Dedifferentiated amniotic fluid mesenchymal stem cell (primary cell): Measurements from ENCODE around the gene KCNQ2.

ENCODE experiments used
- DNase-seq: peaks from one replicate; pipeline ENCODE4 v3.0.0-alpha.2; 2016; ENCODE audit errors: extremely low spot score

The KCNQ2 gene

GRCh38 chr20:63454731-63455567, 17.5 kb downstream of the KCNQ2 start:
- no peak for DNase-seq

- no peak for DNase-seq
Observed at GRCh38 chr20:63452821-63453523, 19.5 kb downstream of the KCNQ2 start.

- no peak for DNase-seq
Observed at GRCh38 chr20:63452341-63452740, 20.1 kb downstream of the KCNQ2 start.

- no peak for DNase-seq
Observed at GRCh38 chr20:63451821-63452220, 20.6 kb downstream of the KCNQ2 start.

- no peak for DNase-seq
Observed at GRCh38 chr20:63449796-63450730, 22.4 kb downstream of the KCNQ2 start.

DNA sequence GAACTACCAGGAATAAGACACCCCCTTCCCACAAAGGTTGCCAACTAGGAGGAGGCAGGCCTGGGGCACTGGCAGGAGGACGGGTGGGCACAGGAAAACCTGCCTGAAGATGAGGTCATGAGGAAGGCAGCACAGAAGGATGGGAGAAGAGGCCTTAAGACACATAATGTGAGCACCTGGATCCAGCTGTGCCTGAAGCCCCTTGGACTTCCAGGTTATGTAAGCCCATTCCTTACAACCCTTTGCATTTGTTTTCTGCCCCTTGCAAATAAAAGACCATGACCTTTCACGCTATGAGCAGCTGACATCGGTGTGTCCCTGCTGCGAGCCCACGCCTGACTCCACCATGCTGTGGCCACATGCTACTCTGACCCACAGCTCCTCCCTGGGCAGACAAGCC, 23.4 kb downstream of the KCNQ2 start:
- DNase-seq, result no peak

DNA sequence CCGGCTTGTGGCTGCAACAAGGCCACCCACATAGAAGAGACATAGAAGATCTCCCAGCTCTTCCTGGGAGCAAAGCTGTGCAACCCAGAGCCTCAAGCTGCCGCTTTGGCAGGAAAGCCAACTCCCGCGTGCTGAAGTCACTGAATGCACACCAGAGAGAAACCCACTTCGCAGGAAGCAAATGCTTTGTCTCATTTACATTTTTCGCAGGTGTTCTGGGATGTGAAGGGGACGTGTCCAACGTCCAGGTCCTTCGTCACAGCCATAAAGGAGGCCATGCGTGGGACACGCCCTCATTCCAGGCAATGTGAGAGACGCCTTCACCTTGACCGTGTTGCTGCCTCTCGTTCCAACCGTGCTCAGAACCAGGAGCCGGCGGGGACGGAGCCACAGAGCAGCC, 24.4 kb downstream of the KCNQ2 start:
- no peak for DNase-seq

GRCh38 chr20:63447320-63447719, 25.1 kb downstream of the KCNQ2 start:
- no peak for DNase-seq

GRCh38 chr20:63446216-63447024, 26.0 kb downstream of the KCNQ2 start:
- no peak for DNase-seq

DNA sequence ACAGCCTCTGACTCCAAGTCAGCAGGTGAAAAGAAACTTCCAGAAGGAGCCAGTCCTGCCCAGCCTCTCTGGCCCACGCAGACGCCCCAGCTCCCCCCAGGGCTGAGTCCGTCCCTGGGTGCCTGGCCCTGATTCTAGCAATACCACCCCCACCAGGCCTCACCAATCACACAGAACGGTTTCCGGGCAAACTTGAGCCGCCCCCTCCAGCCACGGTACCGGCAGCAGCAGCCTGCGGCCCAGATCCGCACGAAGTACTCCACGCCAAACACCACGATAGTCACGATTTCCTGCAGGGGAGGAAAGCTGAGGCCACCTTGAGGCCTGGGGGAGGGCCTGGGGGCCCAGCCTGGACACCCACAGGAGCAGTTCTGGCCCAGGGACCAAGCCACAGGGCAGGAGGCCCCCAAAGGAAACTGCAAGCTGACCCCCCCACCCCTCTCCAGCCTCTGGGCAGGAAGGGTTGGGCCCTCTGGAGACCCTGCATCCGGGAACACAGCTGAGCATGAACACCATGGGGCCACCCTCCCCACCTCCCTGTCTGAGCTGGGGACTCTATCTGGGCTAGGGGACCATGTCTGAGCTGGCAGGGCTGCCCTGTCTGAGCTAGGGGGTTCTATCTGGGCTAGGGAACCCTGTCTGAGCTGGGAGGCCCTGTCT, 27.2 kb downstream of the KCNQ2 start:
- no peak for DNase-seq

DNA sequence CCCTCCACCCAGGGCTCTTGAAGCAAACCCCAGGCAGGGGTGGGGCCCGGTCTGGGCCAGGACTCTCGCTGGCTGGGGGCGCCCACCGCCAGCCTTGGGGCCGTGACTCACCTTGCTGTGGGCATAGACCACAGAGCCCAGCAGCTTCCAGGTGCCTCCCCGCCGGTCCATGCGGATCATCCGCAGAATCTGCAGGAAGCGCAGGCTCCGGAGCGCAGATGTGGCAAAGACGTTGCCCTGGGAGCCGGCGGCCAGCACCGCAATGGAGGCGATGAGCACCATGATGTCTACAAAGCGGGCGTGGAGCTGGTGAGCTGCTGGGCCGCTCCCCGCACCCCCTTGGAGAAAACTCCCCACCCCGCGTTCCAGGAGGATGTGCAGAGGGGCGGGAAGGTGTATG, 27.9 kb downstream of the KCNQ2 start:
- no peak for DNase-seq

- DNase-seq, result no peak
Observed at GRCh38 chr20:63443606-63444395, 28.7 kb downstream of the KCNQ2 start.

DNA sequence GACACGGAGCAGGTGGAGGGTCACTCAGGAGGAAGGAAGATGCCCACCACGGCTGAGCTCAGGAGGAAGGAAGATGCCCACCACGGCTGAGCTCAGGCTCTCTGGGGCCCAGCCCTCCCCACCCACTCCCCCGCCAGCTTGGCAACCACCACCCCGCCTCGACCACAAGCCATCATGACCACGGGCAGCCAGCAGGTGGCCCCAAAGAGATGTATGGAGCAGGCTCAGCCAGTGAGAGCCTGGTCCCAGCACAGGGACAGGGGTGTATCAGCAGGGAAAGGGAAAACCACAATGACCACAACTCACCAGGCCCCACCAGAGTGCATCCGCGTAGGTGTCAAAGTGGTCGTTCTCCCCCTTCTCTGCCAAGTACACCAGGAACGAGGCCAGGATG, 30.4 kb downstream of the KCNQ2 start:
- no peak for DNase-seq

DNA sequence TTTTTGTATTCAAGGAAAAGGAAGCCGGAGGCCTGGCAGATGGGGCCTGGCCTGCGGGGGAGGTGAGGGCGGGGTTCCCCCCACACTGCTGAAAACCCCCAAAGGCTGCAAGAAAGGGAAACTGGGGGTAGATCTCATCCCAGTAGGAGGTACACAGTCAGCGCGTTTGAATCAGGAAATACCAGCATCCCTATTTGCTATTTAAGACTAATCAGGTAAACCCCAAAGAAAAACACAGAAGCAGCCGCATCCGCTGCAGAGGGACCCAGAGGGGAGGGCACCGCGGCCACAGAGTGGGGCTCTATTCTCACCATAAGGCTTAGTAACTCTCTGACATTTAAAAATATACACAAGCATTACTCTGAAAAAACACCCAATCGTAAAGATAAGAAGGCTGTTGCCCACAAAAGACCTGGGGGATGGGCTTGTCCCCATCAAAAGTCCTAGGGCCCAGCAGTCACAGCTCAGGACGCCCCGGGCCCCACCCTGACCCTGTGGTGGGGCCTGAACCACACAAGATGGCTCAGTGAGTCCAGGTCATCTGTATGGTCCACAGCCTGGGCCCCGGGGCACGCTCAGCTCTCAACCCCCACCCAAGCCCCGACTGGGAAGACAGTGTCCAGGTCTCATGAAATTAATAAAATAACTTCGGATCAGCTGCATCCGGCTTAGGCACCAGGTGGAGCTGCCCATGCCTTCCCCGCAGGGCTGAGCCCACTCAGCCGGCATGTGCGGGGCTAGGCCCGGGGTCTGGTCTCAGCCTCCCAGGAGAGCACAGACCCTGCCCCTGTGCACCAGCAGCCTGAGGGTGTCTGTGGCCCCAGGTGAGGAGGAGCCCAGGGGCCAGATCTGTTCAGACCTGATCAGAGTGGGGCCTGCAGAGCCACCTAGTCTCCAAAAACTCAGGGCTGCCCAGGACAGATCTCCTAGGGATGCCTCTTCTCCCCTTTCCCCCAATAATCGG, 31.0 kb downstream of the KCNQ2 start:
- no peak for DNase-seq

GRCh38 chr20:63440366-63440955, 32.0 kb downstream of the KCNQ2 start:
- DNase-seq, result no peak

DNA sequence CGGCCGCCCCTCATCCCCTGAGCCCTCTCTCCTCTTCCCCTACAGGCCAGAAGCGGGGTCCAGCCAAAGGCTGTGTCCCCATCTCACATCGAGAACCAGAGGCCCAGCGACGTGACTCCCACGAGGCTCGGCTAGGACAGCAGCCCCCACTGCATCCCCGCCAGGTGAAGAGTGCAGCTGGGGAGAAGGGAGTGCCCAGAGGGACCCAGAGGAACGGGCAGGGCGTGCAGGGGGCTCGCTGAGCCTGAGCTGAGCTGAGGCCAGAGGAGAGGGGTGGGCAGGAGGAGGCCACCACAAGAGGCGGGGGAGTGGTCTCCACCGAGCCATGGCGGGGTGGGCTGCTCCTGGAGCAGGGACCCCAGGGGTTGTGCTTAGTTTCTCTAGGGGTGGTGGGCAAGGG, 32.6 kb downstream of the KCNQ2 start:
- DNase-seq, result no peak

DNA sequence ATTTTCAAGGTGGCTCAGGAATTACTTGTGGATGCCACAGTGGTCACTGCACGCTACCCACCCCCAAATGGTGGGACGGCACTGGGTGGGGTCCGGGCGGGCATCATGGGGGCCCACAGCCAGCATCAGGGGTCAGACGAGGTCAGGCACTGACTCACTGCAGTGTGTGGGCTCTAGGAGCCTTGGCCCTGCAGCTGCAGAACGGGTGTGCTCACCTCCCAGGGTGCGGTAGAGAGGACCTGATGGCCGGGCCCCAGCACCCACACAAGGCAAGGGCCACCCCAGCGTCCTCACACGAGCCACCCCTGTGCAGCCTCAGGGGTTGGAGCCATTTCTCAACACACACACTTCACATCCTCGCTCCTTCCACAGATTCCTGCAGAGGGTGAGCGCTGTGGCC, 34.3 kb downstream of the KCNQ2 start:
- no peak for DNase-seq

DNA sequence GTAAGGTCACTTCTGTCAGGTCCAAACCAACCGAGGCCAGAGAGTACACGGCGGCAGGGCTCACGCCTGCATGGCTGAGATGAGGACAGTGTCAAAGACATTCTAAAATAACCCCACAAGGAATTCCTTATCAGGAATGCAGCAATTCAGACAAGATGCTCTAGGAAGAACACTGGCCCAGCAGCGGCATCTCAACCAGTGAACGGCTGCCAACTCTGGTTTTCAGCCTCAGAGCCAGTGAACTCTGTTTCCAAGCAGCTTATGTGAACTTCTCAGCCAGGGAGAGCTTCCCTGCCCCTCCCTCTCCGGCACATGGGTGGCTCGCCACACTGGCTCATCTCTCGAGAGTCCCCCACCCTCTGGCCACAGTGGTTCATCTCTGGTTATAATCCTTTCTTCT, 36.9 kb downstream of the KCNQ2 start:
- no peak for DNase-seq
